Measurements from ENCODE around the gene AP2A1.
A peak's percentile ranks its signal among the peaks of the same experiment; 100 is the strongest.

Gene AP2A1

DNA sequence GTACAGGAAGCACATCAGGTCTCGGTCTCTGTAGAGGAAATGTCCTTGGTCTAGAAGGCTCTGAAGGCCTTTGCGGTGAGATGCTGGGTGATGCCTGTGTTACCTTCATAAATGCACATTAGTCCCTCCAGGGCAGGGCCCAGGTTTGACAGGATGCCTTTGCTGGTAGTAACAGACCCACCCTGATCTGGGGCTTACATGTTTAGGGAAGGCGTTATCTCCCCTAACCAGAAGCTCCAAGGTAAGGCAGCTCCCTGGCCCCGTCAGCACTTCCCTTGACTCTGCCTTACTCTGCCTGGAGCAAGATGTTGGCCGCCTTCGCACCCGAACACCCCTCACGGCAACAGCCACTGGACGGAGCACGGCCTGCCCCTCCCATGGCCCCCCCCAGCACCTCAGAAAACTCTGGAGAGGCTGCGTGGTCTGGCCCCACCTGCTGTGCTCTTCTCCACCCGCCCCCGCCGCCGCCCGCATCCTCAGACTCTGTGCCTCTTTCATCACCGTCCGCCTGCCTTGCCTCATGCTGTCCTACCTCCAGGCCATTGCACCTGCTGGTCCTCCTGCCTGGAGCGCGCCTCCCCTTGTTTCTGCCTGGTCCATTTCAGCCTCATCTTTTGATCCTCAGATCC lies 9.1 kb downstream of the AP2A1 start:
- Mint-ChIP-seq H3K9me3 (no peaks in the 10 kb centered on the region), H3K27me3 (no peaks in the 10 kb centered on the region), H3K36me3 (ENCODE audit: low read depth) (peaks cover 11% of the 10 kb centered on the region), H3K27ac (peak overlapping the region; percentile 9), H3K4me3 (no peak overlapping the region), H3K4me1 (ENCODE audit: low read depth) (peaks cover 10% of the 10 kb centered on the region)

DNA sequence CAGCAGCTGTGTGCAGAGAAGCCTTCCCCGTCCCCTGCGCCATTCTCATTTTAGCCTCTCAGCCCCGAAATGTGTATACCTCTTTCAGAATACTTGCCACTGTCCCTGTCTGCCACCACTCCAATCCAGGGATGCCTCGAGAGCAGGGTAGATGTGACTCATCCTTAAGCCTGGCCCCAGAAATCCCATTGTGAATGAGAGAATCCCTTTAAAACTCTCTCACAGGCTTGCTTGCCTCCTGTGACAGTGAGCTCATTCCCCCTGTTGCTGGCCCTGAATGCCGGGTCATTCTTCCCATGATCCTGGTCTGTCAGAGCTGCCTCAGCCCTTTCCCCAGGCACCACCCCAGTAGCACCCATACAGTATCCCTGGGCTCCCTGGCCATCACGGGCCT lies 9.6 kb downstream of the AP2A1 start:
- peaks cover 11% of the 10 kb centered on the region for H3K36me3 Mint-ChIP-seq (ENCODE audit: low read depth)
- H3K27me3 Mint-ChIP-seq = no peaks in the 10 kb centered on the region
- no peaks in the 10 kb centered on the region for H3K9me3 Mint-ChIP-seq
- no peak overlapping the region for H3K4me3 Mint-ChIP-seq
- peaks cover 9% of the 10 kb centered on the region for H3K4me1 Mint-ChIP-seq (ENCODE audit: low read depth)
- peak overlapping the region; percentile 9 for H3K27ac Mint-ChIP-seq

DNA sequence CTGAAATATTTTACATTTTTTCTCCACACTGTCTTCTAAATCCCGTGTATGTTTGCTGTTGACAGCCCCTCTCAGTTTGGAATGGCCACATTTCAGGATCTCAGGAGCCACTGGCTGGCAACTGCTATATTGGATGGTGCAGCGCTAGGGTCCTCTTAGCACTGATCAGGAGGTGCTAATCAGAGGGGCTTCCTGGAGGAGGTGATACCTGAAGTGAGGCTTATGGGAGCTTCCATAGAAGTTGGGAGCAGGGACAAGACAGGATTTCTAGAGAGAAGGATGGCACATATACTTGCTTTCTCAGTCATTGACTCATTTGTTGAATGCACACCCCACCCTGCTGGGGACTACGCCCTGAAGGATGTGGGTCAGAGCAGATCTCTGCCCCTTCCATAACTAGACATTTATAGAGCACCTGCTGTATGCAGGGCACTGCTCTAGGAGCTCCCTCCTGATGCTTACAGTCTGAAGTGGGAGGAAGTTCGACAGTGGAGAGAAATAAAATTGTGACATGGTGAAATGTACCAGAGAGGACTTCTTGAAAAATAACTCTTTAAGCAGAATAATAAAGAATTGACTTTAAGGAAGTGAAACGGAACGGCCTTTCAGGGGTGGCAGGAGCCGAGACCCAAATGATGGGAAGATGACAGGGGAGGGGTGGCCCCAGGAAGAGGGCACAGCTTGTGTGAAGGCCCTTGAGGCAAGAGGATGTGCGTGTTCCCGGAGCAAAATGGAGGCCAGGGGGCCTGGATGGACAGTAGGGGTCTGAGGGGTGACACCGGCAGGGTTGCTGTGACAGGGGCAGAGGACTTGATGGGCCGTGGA lies 13.1 kb downstream of the AP2A1 start:
- H3K36me3 Mint-ChIP-seq (ENCODE audit: low read depth) = peaks cover 17% of the 10 kb centered on the region
- H3K9me3 Mint-ChIP-seq = no peaks in the 10 kb centered on the region
- H3K4me1 Mint-ChIP-seq (ENCODE audit: low read depth) = peaks cover 5% of the 10 kb centered on the region
- H3K4me3 Mint-ChIP-seq = no peak overlapping the region
- no peak overlapping the region for H3K27ac Mint-ChIP-seq
- H3K27me3 Mint-ChIP-seq = no peaks in the 10 kb centered on the region

DNA sequence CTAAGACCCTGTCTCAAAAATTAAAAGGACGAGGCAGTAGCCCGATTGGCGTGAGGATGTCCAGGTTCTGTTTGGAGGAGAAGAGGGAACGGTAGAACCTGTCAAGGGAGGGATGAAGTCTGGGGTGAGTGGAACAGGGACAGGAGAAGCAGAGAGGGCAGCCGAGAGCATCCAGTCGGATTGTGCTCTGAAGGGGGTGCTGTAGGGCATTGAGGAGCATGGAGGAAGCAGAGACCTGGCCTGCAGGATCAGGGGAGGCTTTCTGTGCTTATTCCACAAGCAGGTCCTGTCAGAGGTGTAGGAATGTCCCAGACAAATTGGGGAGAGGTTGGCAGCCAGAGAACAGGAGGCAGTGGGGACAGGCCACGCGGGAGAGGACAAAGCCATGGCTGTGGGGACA lies 14.1 kb downstream of the AP2A1 start:
- Mint-ChIP-seq H3K27me3 (no peaks in the 10 kb centered on the region), H3K27ac (no peak overlapping the region), H3K4me1 (ENCODE audit: low read depth) (peaks cover 5% of the 10 kb centered on the region), H3K36me3 (ENCODE audit: low read depth) (peaks cover 22% of the 10 kb centered on the region), H3K4me3 (no peak overlapping the region), H3K9me3 (no peaks in the 10 kb centered on the region)

DNA sequence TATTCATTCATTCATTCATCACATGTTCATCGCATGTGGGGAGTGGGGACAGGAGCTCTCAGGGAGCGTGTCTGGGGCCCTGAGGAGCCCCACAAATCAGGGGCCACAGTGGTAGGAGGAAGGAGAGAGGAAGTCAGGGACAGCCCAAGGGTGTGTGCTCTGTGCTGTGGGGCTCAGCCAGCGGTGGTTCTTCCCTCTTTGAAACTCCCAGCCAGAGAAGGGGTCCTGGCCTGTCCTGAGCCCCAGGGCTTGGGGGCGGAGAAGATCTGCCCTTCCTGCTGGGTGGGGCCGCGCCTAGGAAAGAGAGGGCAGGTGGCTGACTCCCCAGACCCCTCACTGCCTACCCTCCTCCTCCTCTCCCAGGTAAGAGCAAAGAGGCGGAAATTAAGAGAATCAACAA lies 14.6 kb downstream of the AP2A1 start:
- no peaks in the 10 kb centered on the region for H3K27me3 Mint-ChIP-seq
- H3K4me3 Mint-ChIP-seq = no peak overlapping the region
- H3K9me3 Mint-ChIP-seq = no peaks in the 10 kb centered on the region
- peaks cover 5% of the 10 kb centered on the region for H3K4me1 Mint-ChIP-seq (ENCODE audit: low read depth)
- H3K27ac Mint-ChIP-seq = no peak overlapping the region
- H3K36me3 Mint-ChIP-seq (ENCODE audit: low read depth) = peaks cover 22% of the 10 kb centered on the region

DNA sequence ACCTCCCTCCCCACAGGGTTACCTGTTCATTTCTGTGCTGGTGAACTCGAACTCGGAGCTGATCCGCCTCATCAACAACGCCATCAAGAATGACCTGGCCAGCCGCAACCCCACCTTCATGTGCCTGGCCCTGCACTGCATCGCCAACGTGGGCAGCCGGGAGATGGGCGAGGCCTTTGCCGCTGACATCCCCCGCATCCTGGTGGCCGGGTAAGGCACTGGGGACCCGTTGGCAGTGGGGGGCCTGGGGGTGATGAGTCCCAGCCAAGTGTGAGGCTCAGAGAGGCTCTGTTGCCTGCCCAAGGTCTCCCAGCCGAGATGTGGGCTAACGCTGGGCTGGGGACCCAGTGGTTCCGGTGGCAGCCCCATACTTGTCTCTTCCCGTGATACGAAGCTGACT lies 15.7 kb downstream of the AP2A1 start:
- H3K4me1 Mint-ChIP-seq (ENCODE audit: low read depth) = peaks cover 5% of the 10 kb centered on the region
- H3K9me3 Mint-ChIP-seq = no peaks in the 10 kb centered on the region
- no peak overlapping the region for H3K27ac Mint-ChIP-seq
- no peak overlapping the region for H3K4me3 Mint-ChIP-seq
- no peaks in the 10 kb centered on the region for H3K27me3 Mint-ChIP-seq
- peaks cover 23% of the 10 kb centered on the region for H3K36me3 Mint-ChIP-seq (ENCODE audit: low read depth)

DNA sequence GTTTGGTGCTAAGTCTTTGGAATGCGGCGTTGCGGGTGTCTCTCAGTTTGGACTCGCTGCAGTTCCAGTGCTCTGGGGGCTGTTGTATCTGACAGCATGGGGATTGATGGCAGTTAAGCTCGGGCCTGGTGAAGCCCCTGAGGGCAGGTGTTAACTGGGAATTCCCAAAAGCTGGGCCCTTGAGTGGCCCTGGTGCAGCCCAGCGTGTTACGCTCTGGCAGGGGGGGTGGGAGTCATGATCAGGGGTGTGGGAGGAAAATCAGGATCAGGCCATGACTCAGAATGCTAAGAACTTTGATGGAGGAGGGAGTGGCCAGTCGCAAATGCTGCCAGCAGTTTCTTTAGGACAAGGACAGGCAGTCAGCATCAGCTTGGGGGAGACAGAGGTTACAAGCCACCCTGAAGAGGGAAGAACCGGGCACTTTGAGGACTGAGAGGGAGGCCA lies 19.6 kb downstream of the AP2A1 start:
- Mint-ChIP-seq H3K4me3 (no peak overlapping the region), H3K27ac (no peak overlapping the region), H3K9me3 (no peaks in the 10 kb centered on the region), H3K4me1 (ENCODE audit: low read depth) (no peaks in the 10 kb centered on the region), H3K36me3 (ENCODE audit: low read depth) (peaks cover 39% of the 10 kb centered on the region), H3K27me3 (no peaks in the 10 kb centered on the region)

DNA sequence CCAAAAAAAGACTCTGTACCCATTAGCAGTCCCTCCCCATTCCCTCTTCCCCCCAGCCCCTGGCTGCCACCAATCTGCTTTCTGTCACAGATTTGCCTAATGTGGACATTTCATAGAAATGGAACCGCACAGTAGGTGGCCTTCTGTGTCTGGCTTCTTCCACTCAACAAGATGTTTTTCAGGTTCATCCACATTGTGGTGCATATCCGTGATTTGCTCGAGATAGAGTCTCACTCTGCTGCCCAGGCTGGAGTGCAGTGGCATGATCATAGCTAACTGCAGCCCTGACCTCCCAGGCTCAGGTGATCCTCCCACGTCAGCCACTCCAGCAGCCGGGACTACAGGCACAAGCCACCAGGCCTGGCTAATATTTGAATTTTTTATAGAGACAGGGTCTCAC lies 20.9 kb downstream of the AP2A1 start:
- Mint-ChIP-seq H3K27ac (no peak overlapping the region), H3K36me3 (ENCODE audit: low read depth) (peaks cover 41% of the 10 kb centered on the region), H3K4me3 (no peak overlapping the region), H3K27me3 (no peaks in the 10 kb centered on the region), H3K4me1 (ENCODE audit: low read depth) (no peaks in the 10 kb centered on the region), H3K9me3 (no peaks in the 10 kb centered on the region)

DNA sequence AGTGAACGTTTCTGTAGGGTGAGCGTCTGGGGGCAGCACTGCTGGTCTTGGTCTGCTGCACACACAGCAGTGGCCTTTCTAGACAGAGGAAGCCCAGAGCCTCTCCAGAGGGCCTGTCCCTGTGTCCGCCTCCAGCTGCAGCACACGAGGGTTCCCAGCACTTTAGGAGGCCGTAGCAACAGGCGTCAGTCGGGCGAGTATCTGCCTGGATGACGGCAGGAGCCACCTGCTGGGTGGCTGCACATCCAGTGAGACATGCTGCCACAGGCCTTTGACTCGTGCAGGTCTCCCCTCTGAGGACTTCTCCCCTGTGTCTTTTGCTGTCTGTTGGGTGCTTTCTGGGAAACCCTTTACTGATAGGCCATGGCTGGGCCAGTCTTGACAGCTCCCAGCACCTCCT lies 22.1 kb downstream of the AP2A1 start:
- H3K9me3 Mint-ChIP-seq = no peaks in the 10 kb centered on the region
- H3K4me3 Mint-ChIP-seq = no peak overlapping the region
- H3K27ac Mint-ChIP-seq = no peak overlapping the region
- H3K4me1 Mint-ChIP-seq (ENCODE audit: low read depth) = peaks cover 6% of the 10 kb centered on the region
- H3K36me3 Mint-ChIP-seq (ENCODE audit: low read depth) = peaks cover 37% of the 10 kb centered on the region
- H3K27me3 Mint-ChIP-seq = no peaks in the 10 kb centered on the region

DNA sequence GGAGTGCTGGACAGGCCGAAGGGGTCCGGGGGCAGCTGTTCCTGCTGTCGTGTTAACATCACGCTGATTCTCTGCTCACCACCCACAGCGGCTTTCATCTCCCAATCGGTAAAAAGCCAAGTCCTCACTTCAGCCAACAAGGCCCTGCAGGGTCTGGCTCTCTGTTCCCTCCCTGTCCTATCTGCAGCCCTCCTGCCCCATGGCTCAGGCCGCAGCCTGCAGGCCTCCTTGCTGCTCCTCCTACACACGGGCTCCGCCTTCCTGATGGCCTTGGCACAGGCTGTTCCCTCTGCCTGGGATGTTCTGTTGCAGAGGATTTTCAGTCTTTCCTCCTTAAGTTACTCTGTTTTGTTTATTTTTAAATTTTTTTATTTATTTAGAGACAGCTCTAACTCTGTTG lies 24.1 kb downstream of the AP2A1 start:
- H3K36me3 Mint-ChIP-seq (ENCODE audit: low read depth) = peaks cover 43% of the 10 kb centered on the region
- H3K9me3 Mint-ChIP-seq = no peaks in the 10 kb centered on the region
- H3K27ac Mint-ChIP-seq = no peak overlapping the region
- H3K4me1 Mint-ChIP-seq (ENCODE audit: low read depth) = peaks cover 6% of the 10 kb centered on the region
- no peaks in the 10 kb centered on the region for H3K27me3 Mint-ChIP-seq
- no peak overlapping the region for H3K4me3 Mint-ChIP-seq

DNA sequence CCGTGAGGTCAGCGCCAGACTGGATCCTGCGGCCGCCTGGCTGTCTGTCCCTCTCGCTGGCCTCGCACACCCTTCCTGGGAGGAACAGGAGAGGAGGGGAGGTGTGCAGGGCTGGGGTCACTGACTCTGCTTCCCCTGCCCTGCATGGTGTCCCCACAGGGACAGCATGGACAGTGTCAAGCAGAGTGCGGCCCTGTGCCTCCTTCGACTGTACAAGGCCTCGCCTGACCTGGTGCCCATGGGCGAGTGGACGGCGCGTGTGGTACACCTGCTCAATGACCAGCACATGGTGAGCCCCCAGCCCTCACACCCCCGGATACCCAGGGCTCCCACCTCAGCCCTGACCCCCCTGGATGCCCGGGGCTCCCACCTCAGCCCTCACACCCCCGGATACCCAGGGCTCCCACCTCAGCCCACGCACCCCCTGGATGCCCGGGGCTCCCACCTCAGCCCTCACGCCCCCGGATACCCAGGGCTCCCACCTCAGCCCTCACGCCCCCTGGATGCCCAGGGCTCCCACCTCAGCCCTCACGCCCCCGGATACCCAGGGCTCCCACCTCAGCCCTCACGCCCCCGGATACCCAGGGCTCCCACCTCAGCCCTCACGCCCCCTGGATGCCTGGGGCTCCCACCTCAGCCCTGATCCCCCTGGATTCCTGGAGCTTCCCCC lies 25.1 kb downstream of the AP2A1 start:
- peaks cover 49% of the 10 kb centered on the region for H3K36me3 Mint-ChIP-seq (ENCODE audit: low read depth)
- peaks cover 6% of the 10 kb centered on the region for H3K4me1 Mint-ChIP-seq (ENCODE audit: low read depth)
- no peak overlapping the region for H3K27ac Mint-ChIP-seq
- no peaks in the 10 kb centered on the region for H3K27me3 Mint-ChIP-seq
- H3K9me3 Mint-ChIP-seq = no peaks in the 10 kb centered on the region
- H3K4me3 Mint-ChIP-seq = no peak overlapping the region

DNA sequence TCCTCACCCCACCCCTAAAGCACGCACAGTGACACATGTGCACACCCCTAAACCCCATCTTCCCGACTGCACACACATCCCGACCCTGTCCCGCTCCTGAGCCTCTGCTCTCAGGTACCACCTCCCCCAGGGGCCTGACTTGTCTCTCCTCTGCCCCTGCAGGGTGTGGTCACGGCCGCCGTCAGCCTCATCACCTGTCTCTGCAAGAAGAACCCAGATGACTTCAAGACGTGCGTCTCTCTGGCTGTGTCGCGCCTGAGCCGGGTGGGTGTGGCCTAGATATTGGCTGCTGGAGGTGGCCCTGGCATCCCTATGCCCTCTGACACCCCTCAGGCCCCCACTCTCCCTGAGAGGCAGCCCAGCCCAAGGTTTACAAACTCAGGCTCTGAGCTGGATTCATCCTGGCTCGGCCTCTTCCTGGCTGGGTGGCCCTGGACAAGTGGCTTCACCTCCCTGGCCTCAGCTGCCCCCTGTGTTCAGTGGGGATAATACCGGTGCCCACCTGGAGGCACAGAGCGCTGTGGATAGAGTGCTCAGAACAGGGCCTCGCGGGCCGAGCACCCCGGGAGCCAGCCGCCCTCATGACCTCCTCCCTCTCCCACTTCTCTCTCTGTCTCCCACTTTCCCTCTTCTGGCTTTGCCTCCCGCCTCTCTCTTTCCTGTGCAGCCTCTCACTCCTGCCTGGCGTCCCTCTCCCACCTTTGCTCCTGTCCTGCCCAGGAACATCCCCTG lies 26.2 kb downstream of the AP2A1 start:
- peak overlapping the region; percentile 85 for H3K27ac Mint-ChIP-seq
- H3K4me1 Mint-ChIP-seq (ENCODE audit: low read depth) = peaks cover 6% of the 10 kb centered on the region
- H3K27me3 Mint-ChIP-seq = no peaks in the 10 kb centered on the region
- H3K4me3 Mint-ChIP-seq = no peak overlapping the region
- peaks cover 44% of the 10 kb centered on the region for H3K36me3 Mint-ChIP-seq (ENCODE audit: low read depth)
- H3K9me3 Mint-ChIP-seq = no peaks in the 10 kb centered on the region

DNA sequence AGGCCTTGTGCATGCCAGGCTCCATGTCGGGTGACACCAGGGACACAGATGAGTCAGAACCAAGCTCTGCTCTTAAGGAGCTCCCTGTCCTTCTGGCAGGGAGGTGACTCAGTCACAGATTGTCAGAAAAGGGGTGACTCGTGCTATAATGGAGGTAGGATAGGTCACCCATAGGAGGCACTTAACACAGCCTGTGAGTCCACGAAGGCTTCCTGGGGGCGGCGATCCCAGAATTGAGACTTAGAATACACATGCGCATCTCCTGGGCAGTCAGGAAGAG lies 26.7 kb downstream of the AP2A1 start:
- H3K36me3 Mint-ChIP-seq (ENCODE audit: low read depth) = peaks cover 39% of the 10 kb centered on the region
- H3K27me3 Mint-ChIP-seq = no peaks in the 10 kb centered on the region
- no peaks in the 10 kb centered on the region for H3K9me3 Mint-ChIP-seq
- peaks cover 6% of the 10 kb centered on the region for H3K4me1 Mint-ChIP-seq (ENCODE audit: low read depth)
- no peak overlapping the region for H3K4me3 Mint-ChIP-seq
- H3K27ac Mint-ChIP-seq = peak overlapping the region; percentile 85

DNA sequence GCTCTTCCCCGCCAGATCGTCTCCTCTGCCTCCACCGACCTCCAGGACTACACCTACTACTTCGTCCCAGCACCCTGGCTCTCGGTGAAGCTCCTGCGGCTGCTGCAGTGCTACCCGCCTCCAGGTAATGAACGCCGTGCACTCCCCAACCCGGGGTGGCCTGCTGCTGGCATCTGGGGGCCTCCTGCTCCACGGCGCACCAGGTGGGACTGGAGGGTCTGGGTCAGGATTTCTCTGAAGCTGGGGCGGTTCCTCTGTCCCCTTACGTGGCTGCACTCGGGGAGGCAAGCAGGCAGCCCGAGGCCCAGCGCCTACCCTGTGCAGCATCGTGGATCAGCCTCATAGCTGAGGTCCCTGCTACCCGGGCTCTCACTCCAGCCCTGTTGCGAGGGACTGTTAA lies 28.8 kb downstream of the AP2A1 start:
- peaks cover 6% of the 10 kb centered on the region for H3K4me1 Mint-ChIP-seq (ENCODE audit: low read depth)
- H3K9me3 Mint-ChIP-seq = no peaks in the 10 kb centered on the region
- no peak overlapping the region for H3K27ac Mint-ChIP-seq
- H3K27me3 Mint-ChIP-seq = no peaks in the 10 kb centered on the region
- H3K4me3 Mint-ChIP-seq = no peak overlapping the region
- H3K36me3 Mint-ChIP-seq (ENCODE audit: low read depth) = peaks cover 34% of the 10 kb centered on the region

DNA sequence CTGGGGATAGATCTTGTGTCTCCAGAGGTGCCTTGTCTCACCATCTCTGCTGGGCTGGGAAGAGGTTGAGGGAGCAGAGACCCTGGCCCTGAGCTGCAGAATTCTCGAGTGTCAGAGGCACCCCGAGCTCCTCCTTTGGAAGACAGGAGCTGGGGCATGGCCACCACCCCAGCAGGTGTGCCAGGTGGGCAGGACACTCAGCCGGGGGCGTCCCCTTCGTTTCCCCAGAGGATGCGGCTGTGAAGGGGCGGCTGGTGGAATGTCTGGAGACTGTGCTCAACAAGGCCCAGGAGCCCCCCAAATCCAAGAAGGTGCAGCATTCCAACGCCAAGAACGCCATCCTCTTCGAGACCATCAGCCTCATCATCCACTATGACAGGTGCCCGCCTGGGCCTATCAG lies 31.8 kb downstream of the AP2A1 start:
- Mint-ChIP-seq H3K4me1 (ENCODE audit: low read depth) (peaks cover 2% of the 10 kb centered on the region), H3K27ac (no peak overlapping the region), H3K36me3 (ENCODE audit: low read depth) (peaks cover 37% of the 10 kb centered on the region)

More for the DNA sequence above, 31.8 kb downstream of the AP2A1 start:
- Mint-ChIP-seq H3K4me3 (no peak overlapping the region), H3K9me3 (no peaks in the 10 kb centered on the region), H3K27me3 (no peaks in the 10 kb centered on the region)
